ENCODE measurements around the gene KISS1R.

KISS1R gene

DNA sequence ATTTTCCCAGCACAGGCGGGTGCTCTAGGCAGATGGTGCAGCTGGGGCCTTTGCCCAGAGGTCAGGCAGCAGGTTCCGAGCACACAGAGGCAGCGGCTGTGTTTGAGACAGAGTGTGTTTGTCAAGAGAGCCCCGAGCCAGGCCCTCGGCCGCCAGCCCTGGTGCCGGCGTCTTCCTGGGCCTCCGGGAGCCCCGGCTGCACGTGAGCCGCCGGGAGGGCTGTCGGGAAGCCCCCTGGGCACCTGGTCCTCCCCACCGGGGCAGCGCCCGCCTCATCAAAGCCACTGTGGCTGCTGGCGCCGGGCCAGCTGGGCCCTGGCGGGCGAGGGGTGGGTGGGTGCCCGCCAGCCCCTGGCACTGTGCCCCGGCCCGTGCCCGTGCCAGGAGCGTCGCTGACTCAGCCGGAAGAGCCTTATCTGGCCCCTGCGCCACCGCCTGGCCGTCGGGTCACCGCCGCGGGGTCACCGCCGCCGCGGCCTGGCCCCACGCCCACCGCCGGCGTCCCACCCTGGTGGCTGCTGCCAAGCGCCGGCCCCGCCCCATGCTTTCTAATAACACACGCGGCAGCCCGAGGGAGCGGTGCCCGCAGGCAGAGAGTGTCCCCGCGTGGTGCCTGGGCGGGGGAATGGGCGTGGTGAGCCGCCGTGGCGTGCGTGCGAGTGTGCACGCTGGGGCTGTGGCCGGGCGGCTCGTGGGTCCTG, 23.6 kb downstream of the KISS1R start:
- DNase-seq = no peak

DNA sequence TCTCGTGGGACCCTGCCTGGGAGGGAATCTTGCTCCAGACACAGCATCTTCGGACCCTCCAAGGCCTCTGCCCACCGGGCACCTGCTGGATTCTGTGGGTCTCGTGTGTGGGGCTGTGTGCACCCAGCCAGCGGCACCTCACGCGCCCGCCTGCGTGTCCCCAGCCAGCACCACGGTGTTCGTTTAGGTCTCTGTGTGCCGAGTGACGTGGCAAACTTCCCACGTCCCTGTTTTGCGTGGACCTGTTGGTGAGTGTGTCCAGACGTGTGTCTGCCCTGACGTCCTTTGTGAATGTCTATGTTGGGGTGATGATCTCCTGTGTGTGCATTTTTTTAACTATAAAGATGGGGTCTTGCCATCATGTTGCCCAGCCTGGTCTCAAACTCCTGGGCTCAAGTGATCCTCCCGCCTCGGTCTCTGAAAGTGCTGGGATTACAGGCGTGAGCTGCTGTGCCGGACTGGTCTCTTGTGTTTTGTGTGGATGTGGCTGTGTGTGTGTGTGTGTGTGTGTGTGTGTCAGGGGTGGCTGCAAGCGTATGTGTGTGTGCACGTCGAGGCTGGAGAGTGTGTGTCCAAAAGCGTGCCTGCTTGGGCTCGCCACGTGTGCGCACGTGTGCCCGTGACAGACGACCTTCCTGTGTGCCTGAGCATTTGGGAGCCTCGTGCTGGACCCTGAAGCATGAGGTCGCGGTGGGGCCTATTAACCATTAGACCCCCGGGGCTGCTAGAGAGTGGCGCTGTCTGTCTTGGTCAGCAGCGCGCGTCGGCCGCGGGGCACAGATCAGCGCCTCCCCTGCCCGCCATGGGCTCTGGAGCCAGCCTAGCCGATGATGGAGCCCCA, 24.4 kb downstream of the KISS1R start:
- DNase-seq = no peak

- DNase-seq = no peak
Observed at GRCh38 chr19:942133-942645, 25.1 kb downstream of the KISS1R start.

GRCh38 chr19:943551-944170, 26.5 kb downstream of the KISS1R start:
- no peak for DNase-seq

- no peak for DNase-seq
Observed at GRCh38 chr19:944171-944567, 27.0 kb downstream of the KISS1R start.

- no peak for DNase-seq
Observed at GRCh38 chr19:944663-945241, 27.6 kb downstream of the KISS1R start.

DNA sequence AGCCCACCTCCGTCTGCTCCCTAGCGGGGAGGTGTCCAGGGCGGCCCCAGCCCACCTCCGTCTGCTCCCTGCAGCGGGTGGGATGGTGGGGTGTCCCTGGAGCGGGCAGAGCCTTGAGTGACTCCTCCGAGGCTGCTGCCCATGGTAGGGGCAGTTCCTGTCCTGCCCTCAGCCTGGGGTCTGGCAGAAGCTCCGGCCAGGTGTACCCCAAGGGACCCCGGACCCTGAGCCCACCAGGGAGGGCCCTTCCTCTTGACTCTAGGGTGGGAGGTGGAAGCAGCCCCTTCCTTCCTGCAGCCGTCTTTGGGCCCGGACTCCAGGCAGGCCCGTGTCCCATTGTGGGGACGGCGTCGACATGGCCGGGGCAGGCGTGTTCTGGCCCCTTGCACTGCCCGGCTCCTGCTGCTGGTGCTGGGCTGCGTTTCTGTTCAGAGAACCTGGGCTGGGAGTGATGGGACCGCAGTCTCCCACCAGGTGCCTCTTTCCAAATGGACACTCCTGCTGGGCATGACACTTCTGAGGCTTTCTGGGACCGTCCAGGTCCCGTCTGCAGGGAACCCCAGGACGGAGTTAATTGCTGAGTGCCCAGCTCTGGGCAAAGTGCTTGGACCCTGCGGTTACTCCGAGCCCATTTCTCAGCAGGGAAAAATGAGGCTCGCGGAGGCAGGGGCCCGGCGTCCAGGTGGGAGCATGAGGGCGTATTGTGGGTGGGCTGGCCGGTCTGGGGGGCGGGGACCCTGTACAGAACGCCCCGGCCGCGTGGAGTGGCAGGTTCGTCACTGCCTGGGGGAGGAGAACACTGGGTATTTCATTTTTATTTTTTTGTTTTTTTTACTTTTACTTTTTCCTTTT, 28.5 kb downstream of the KISS1R start:
- DNase-seq = no peak

- no peak for DNase-seq
Observed at GRCh38 chr19:947090-947706, 30.1 kb downstream of the KISS1R start.

DNA sequence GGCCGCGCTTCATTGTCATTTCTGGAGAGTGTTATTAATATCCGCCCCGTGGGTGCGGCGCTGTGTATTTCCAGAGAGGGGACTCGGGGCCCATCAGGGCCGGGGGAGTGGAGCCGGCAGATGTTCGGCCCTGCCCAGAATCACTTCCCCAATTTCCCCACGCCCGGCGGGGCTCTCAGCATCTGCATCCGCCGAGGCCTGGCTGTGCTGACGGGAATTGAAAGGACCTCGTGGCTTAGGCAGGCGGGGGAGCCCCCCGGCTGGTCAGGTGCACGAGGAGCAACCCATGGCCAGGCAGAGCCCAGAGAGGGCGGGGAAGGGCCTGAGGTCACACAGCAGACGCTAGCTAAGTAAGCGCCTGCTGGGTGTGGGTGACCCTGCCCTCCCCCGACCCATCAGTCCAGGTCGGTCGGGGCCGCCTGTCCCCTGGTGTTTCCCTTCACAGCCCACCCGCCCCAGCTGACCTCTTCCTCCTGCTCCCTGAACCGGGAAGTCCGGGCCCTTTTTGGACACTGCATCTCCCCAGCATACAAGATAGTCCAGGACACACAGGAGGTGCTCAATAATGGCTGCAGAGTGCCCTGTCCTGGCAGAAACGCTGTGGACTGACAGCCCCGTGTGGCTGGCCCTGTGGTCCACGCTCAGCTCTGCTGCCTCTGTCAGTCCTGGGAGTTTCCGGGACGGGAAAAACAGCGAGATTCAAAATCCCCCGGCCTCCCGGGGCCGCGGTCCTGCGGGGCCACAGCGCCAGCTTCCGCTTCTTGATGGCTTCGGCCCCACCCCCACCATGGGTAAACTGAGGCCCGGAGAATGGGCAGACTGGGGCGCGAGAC, 30.8 kb downstream of the KISS1R start:
- no peak for DNase-seq

GRCh38 chr19:948842-949496, 31.8 kb downstream of the KISS1R start:
- no peak for DNase-seq

DNA sequence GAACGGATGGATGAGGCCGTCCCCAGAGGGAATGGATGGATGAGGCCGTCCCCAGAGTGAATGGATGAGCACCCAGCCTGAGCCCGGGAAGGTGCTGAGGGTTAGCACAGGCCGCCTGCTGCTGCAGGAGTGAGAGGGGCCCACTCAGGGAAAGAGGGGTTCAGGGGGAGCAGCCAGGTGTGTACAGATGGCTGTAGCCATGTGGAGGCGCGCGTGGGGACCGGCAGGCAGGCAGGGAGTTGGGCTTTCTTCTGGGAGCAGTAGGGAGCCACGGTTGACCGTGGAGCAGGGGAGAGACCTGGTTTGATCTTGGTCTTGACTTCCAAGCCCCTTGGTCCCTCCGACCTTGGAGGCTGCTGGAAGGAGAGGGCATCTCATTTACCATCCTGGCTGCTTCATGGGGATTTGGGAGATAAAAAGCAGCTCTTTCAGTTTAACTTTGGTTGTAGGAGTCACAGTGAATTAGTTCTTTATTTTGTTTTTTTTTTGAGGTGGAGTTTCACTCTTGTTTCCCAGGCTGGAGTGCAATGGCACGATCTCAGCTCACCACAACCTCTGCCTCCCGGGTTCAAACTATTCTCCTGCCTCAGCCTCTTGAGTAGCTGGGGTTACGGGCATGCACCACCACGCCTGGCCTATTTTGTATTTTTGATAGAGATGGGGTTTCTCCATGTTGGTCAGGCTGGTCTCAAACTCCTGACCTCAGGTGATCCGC, 33.4 kb downstream of the KISS1R start:
- no peak for DNase-seq

DNA sequence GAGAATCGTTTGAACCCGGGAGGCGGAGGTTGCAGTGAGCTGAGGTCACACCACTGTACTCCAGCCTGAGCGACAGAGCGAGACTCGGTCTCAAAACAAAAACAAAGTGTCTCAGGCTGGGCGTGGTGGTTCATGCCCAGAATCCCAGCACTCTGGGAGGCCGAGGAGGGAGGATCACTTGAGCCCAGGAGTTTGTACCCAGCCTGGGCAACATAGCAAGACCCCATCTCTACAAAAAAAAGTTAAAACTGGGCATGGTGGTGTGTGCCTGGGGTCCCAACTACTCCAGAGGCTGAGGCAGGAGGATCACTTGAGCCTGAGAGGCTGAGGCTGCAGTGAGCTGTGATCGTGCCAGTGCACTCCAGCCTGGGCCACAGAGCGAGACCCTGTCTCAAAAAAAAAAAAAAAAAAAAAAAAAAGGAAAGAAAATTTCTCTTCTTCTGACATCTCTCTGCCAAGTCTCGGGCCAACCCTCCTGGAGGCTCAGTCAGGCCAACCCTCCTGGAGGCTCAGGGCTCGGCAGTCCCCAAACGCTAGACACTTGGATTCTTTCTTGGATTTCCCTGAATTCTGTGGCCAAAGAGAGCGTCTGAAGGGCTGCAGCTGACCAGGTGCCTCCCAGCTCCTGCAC, 35.0 kb downstream of the KISS1R start:
- DNase-seq = no peak

- DNase-seq = no peak
Observed at GRCh38 chr19:952680-953444, 35.7 kb downstream of the KISS1R start.

DNA sequence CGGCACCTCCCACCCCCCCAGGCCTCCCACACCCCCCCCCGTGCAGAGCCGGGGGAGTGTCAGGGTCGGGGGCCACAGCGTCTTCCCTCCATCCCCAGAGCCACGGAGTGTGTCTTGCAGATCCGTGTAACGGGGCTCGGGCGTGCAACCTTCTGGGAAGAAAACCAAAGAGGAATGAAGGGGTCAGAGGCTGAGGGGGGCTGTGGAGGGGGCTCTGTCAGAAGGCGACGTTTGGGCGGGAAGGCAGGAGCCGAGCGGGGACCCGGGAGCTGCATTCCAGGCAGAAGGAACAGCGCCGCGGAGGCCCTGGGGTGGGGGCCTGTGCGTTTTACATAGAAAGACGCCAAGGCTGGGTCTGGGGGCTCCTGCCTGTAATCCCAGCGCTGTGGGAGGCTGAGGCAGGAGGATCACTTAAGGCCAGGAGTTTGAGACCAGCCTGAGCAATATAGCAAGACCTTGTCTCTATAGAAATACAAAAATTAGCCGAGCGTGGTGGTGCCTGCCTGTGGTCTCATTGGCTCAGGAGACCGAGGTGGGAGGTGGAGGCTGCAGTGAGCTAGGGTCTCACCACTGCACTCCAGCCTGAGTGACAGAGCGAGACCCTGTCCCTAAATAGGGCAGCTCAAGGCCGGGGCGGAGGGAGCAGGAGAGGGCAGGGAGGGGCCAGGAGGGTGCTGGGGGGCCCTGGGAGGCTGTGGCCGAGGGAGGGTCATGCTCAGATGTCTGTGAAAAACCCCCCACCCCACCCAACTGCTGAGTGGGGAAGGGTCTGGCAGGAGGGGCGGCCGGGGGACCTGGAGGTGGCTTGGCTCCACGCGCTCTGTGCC, 36.5 kb downstream of the KISS1R start:
- DNase-seq = no peak

GRCh38 chr19:954272-954671, 37.1 kb downstream of the KISS1R start:
- DNase-seq = no peak

DNA sequence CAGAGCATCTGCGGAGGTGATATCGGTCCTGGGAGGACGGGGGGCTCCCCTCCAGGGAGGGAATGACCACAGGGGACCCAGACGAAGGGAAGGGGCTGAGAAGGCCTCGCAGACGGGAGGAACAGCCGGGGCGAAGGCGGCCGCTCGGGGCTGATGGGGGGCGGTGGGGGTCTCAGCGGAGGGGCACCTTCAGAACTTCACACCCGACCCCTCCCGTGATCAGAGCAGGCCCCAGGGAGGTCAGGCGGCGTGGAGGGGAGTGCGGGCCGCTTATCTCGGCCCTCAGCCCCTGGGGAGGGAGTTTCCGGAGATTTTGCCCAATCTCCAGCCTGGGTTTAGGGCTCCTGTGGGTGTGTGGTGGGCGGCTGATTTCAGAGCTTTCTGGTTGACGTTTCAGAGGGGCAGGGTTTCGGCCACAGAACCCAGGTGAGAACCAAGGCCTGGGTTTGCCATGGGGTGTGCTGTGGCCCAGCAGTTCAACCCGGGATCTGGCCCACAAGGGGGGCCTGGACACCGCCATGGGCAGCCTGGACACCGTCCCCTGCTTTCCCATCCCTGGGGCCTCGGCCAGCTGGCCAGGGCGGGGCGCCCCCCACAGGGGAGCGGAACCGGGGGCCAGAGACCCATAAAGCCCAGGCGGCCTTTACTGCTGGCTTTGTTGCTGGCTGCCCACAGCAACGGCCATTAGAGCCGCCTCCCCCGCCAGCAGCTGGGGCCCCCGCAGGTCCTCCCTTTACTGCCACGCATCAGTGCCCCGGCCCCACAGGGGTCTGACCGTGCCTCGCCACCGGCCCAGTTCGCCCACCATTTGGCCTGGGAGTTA, 37.8 kb downstream of the KISS1R start:
- DNase-seq = no peak

All from NCI-H2107 (cell line).